Uterus (tissue), 4 donors: ENCODE results near the gene RAB15. TPM values are rescaled to one million over a fixed set of nuclear protein-coding genes. Genes with fewer than 3 reads are reported as not detected.

Experiments
- DNase-seq, 2 donors: peaks; one replicate each; pipeline ENCODE4 v3.0.0-alpha.2; 2019 to 2020
- H3K27ac ChIP-seq, 2 donors: fragments of 200-600 bp; sonication (generic); 1 replicate in 1 of 2; 2 replicates in 1 of 2; pipeline ENCODE4 v1.5.1; 2016 to 2018
- H3K27me3 ChIP-seq, 2 donors: fragments of 200-600 bp; sonication (generic); one replicate each; pipeline ENCODE4 v1.5.1; 2018 to 2019; ENCODE audit warnings: control low read depth in 1 of 2
- H3K36me3 ChIP-seq, 2 donors: fragments of 200-600 bp; sonication (generic); one replicate each; pipeline ENCODE4 v1.5.1; 2019; ENCODE audit warnings: control low read depth in 1 of 2
- H3K4me1 ChIP-seq, 2 donors: fragments of 200-600 bp; sonication (generic); one replicate each; pipeline ENCODE4 v1.5.1; 2018 to 2019; ENCODE audit warnings: control low read depth in 1 of 2
- H3K4me3 ChIP-seq, 2 donors: fragments of 200-600 bp; sonication (generic); 1 replicate in 1 of 2; 2 replicates in 1 of 2; pipeline ENCODE4 v1.5.1; 2018 to 2019; ENCODE audit warnings: mild to moderate bottlenecking in 1 of 2
- H3K9me3 ChIP-seq, 2 donors: fragments of 200-600 bp; sonication (generic); one replicate each; pipeline ENCODE4 v1.5.1; 2019; ENCODE audit warnings: control low read depth in 1 of 2
- POLR2A ChIP-seq, 2 donors: fragments of 450-650 bp; IDR thresholded peaks; one replicate each; pipeline ENCODE4 v1.6.1; 2016; ENCODE audit warnings: antibody characterized with exemption in 2 of 2, mild to moderate bottlenecking in 1 of 2, moderate library complexity in 1 of 2
- intact Hi-C: fragments of 100-400 bp; cut with DNase I; formaldehyde crosslinking; loops from one replicate; pipeline ENCODE4 v1.15.1; 2023; ENCODE audit warnings: low total_unique reads
- total RNA-seq, 4 donors: library from RNA; depleted of rRNA in 3 of 4; stranded (reverse); fragments of >200 nt in 3 of 4; gene quantifications; one replicate each; pipeline versions ENCODE4 v1.1.0 to v1.2.4, GENCODE V29; 2014 to 2023
- TF ChIP-seq, protein P1 (sequence below), 4 experiments: fragments of 200-600 bp in 2 of 4; fragments of 450-650 bp in 2 of 4; sonication (generic) in 2 of 4; IDR thresholded peaks; one replicate each; pipeline ENCODE4 v1.5.1; 2016 to 2019; ENCODE audit warnings: antibody characterized with exemption in 4 of 4, mild to moderate bottlenecking in 2 of 4, moderate library complexity in 1 of 4
- donor health status: DM: yes; HTN: yes; CAD: no.

The RAB15 gene
- total RNA-seq, 4 donors from 2014 or later = 1.0 to 3.8 (median 3.4) TPM; not detected in 1

DNA sequence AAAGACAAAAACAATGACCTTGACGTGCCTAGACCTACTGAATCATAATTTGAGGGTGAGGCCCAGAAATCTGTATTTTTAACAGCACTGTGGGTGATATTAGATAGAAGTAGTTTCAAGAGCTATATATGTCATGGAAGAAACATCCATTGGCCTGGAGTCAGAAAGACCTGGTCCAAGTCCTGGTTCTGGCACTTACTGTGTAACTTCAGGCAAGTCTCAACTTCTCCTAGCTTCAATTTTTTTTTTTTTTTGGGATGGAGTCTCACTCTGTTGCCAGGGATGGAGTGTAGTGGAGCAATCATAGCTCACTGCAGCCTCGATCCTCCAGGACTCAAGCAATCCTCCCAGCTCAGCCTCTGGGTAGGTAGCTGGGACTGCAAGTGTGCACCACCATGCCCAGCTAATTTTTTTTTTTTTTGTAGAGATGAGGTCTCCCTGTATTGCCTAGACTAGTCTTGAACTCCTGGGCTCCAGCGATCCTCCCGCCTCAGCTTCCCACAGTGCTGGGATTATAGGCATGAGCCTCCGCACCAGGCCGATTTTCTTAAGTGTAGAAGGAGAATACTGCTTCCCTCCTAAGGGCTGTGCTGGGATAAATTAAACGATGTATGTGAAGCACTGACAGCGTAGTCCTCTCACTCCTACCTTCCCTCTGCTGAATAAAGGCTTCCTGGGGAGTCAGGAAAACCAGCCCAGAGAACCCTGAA, 15.3 kb downstream of the RAB15 start:
- Histone ChIP-seq H3K27ac (no peak overlapping the region), H3K36me3 (no peaks in the 10 kb centered on the region), H3K4me1 (no peaks in the 10 kb centered on the region), H3K27me3 (no peaks in the 10 kb centered on the region), H3K9me3 (no peaks in the 10 kb centered on the region), H3K4me3 (no peak overlapping the region)
- intact Hi-C loops = no loop called here
- DNase-seq = no peak
- no peak for TF ChIP-seq POLR2A (IDR thresholded peaks at IDR 0.05)
- TF ChIP-seq, protein P1, sequence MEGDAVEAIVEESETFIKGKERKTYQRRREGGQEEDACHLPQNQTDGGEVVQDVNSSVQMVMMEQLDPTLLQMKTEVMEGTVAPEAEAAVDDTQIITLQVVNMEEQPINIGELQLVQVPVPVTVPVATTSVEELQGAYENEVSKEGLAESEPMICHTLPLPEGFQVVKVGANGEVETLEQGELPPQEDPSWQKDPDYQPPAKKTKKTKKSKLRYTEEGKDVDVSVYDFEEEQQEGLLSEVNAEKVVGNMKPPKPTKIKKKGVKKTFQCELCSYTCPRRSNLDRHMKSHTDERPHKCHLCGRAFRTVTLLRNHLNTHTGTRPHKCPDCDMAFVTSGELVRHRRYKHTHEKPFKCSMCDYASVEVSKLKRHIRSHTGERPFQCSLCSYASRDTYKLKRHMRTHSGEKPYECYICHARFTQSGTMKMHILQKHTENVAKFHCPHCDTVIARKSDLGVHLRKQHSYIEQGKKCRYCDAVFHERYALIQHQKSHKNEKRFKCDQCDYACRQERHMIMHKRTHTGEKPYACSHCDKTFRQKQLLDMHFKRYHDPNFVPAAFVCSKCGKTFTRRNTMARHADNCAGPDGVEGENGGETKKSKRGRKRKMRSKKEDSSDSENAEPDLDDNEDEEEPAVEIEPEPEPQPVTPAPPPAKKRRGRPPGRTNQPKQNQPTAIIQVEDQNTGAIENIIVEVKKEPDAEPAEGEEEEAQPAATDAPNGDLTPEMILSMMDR (IDR thresholded peaks at IDR 0.05) = no peak

DNA sequence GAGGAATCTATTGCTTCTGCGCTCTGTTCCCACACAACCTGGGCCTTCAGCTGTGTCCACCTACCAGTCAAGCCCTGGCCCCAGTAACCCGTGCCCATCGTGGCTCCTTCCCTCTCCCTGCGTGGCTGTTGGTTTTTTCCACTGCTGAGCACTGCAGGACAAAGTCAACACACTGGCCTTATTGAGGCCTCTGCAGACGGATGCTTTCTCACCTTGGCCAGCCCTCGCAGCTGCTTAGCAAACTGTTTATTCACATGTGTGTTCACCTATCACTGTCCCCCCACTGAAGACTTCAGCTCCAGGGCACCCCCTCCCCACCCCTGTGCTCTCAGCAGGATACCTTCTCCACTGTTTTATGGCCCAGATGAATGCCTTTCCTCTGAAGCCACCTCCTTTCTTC, 16.8 kb downstream of the RAB15 start:
- TF ChIP-seq, protein P1 (IDR thresholded peaks at IDR 0.05) = no peak
- H3K36me3 ChIP-seq = no peaks in the 10 kb centered on the region
- no peaks in the 10 kb centered on the region for H3K27me3 ChIP-seq
- H3K9me3 ChIP-seq = no peaks in the 10 kb centered on the region
- no peak overlapping the region for H3K4me3 ChIP-seq
- H3K27ac ChIP-seq = no peak overlapping the region
- no peak for DNase-seq
- H3K4me1 ChIP-seq = no peaks in the 10 kb centered on the region
- intact Hi-C loops = no loop called here

DNA sequence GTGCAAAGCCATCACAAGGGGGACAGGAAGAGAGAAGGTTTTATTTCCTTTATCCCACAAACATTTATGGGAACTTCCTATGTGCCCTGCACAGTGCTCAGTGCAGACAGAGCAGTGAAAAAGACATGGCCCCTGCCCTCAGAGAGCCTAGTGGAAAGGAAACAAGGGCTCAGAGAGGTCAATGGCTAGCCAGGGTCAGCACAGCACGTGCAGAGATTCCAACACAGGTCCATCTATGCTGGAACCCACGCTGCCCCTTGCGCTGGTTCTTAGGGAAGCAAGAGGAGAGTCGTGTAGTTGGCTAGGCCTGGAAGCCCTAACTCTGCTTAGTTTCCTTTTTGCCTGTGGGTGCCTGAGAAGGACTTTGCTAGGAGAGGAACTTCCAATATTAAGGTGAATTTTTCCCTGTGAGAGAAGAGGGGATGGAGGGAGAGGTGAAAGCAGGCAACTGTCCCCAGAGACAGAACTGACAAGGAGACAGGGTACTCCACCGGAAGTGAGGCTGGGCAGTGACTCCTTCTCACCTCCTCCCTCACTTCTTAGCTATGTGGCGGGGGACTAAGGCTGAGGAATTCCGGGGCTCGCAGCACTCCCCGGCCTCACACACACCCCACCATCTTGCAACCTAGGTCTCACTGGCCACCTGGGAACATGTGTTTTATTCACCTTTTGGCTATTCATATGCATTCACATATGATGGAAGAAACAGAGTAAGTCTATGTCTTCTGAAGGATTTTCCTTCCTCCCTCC, 17.5 kb downstream of the RAB15 start:
- intact Hi-C loops = no loop called here
- H3K9me3 ChIP-seq = no peaks in the 10 kb centered on the region
- TF ChIP-seq, protein P1 (IDR thresholded peaks at IDR 0.05) = no peak
- no peak for TF ChIP-seq POLR2A (IDR thresholded peaks at IDR 0.05)
- H3K4me3 ChIP-seq = no peak overlapping the region
- H3K36me3 ChIP-seq = no peaks in the 10 kb centered on the region
- no peak overlapping the region for H3K27ac ChIP-seq
- DNase-seq = no peak
- no peaks in the 10 kb centered on the region for H3K27me3 ChIP-seq
- no peaks in the 10 kb centered on the region for H3K4me1 ChIP-seq

DNA sequence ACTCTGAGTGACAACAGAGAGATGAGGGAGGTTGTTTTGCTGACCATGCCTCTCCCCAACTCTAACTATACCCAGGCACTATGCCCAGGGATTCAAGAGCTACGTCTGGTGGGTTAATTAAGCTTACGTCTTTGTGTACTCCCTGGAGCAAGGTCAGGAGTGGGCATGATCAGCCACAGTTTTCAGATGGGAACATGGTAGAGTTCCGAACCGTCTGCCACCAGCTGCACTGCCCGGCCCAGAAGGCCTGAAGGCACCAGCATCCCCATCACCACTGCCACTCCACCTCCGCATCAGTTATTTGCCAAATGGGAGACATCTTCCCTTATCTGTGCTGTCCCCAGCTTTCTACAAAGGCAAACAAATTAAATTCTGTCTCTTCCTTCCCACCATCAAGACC, 18.5 kb downstream of the RAB15 start:
- no peak overlapping the region for H3K4me3 ChIP-seq
- intact Hi-C loops = no loop called here
- H3K36me3 ChIP-seq = no peaks in the 10 kb centered on the region
- no peak for DNase-seq
- H3K27ac ChIP-seq = no peak overlapping the region
- H3K27me3 ChIP-seq = no peaks in the 10 kb centered on the region
- H3K9me3 ChIP-seq = no peaks in the 10 kb centered on the region
- TF ChIP-seq, protein P1 (IDR thresholded peaks at IDR 0.05) = no peak
- TF ChIP-seq POLR2A (IDR thresholded peaks at IDR 0.05) = no peak
- H3K4me1 ChIP-seq = no peaks in the 10 kb centered on the region

DNA sequence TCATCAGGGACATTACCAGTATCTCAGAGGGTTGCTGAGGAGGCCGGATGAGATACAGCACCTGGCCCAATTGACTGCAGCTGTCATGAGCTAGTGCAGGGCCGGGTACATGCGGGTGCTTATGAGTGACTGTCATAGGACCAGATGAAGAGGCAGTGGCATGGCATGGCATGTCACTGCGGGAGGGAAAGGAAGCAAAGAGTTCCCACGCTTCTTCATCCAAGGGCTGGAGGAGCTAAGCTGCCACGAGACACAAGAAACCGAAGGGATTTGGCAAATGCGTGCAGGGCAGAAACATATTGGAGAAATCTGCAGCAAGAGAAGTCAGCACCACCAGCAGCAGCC, 18.9 kb downstream of the RAB15 start:
- Histone ChIP-seq H3K9me3 (no peaks in the 10 kb centered on the region), H3K4me1 (no peaks in the 10 kb centered on the region), H3K36me3 (no peaks in the 10 kb centered on the region), H3K27ac (no peak overlapping the region), H3K27me3 (no peaks in the 10 kb centered on the region), H3K4me3 (no peak overlapping the region)
- TF ChIP-seq, protein P1 (IDR thresholded peaks at IDR 0.05) = no peak
- no peak for TF ChIP-seq POLR2A (IDR thresholded peaks at IDR 0.05)
- intact Hi-C loops = no loop called here
- no peak for DNase-seq
